Activated naive CD8-positive, alpha-beta T cell (primary cell): ENCODE data around the gene ZNF91.
"Not testable (repeated sequence)": the region's sequence is repeated elsewhere in the genome, so short reads cannot be mapped to it uniquely, and the experiment has no call there.

Experiments
- H3K27ac Mint-ChIP-seq: one replicate; pipeline ENCODE4 v1.8.0; 2021; ENCODE audit warnings: mixed read lengths
- H3K27me3 Mint-ChIP-seq: one replicate; pipeline ENCODE4 v1.8.0; 2021; ENCODE audit warnings: mixed read lengths
- H3K36me3 Mint-ChIP-seq: one replicate; pipeline ENCODE4 v1.8.0; 2021; ENCODE audit warnings: mixed read lengths
- H3K4me1 Mint-ChIP-seq: one replicate; pipeline ENCODE4 v1.8.0; 2021; ENCODE audit warnings: low read depth, mixed read lengths
- H3K4me3 Mint-ChIP-seq: one replicate; pipeline ENCODE4 v1.8.0; 2021; ENCODE audit warnings: mild to moderate bottlenecking, mixed read lengths
- H3K9me3 Mint-ChIP-seq: one replicate; pipeline ENCODE4 v1.8.0; 2021; ENCODE audit warnings: low read depth, mixed read lengths

ZNF91 gene

GRCh38 chr19:23395041-23395721 lies at the start of gene ZNF91:
Gene ZNF91 (minus strand): TSS chr19:23395471. CDS start chr19:23395354, 117 bp downstream.
- peak within 1 kb of the TSS; percentile 98 for H3K4me3 Mint-ChIP-seq
- no peaks in the 10 kb centered on the region for H3K27me3 Mint-ChIP-seq
- peaks cover 18% of the 10 kb centered on the region for H3K36me3 Mint-ChIP-seq
- H3K4me1 Mint-ChIP-seq = peaks cover 39% of the 10 kb centered on the region
- peaks cover 11% of the 10 kb centered on the region for H3K9me3 Mint-ChIP-seq
- H3K27ac Mint-ChIP-seq = peak within 1 kb of the TSS; percentile 95

GRCh38 chr19:23440791-23441190 lies 45.5 kb upstream of the ZNF91 start:
- Mint-ChIP-seq H3K27ac (no peak overlapping the region), H3K27me3 (no peaks in the 10 kb centered on the region), H3K4me1 (no peaks in the 10 kb centered on the region), H3K36me3 (peaks cover 15% of the 10 kb centered on the region), H3K4me3 (no peak overlapping the region), H3K9me3 (peaks cover 50% of the 10 kb centered on the region)

- Mint-ChIP-seq H3K4me3 (no peak overlapping the region), H3K9me3 (peaks cover 50% of the 10 kb centered on the region), H3K27ac (no peak overlapping the region), H3K4me1 (no peaks in the 10 kb centered on the region), H3K36me3 (peaks cover 15% of the 10 kb centered on the region), H3K27me3 (no peaks in the 10 kb centered on the region)
These were observed 44.9 kb upstream of the ZNF91 start for GRCh38 chr19:23440207-23440606.

- no peaks in the 10 kb centered on the region for H3K27me3 Mint-ChIP-seq
- no peak overlapping the region for H3K4me3 Mint-ChIP-seq
- peaks cover 17% of the 10 kb centered on the region for H3K36me3 Mint-ChIP-seq
- no peaks in the 10 kb centered on the region for H3K4me1 Mint-ChIP-seq
- H3K9me3 Mint-ChIP-seq = peaks cover 49% of the 10 kb centered on the region
- H3K27ac Mint-ChIP-seq = no peak overlapping the region
These were observed 44.4 kb upstream of the ZNF91 start for GRCh38 chr19:23439623-23440022.

- peaks cover 46% of the 10 kb centered on the region for H3K9me3 Mint-ChIP-seq
- no peaks in the 10 kb centered on the region for H3K27me3 Mint-ChIP-seq
- H3K27ac Mint-ChIP-seq = no peak overlapping the region
- no peak overlapping the region for H3K4me3 Mint-ChIP-seq
- peaks cover 21% of the 10 kb centered on the region for H3K36me3 Mint-ChIP-seq
- no peaks in the 10 kb centered on the region for H3K4me1 Mint-ChIP-seq
These were observed 42.6 kb upstream of the ZNF91 start for GRCh38 chr19:23437901-23438300.

GRCh38 chr19:23436944-23437343 lies 41.7 kb upstream of the ZNF91 start:
- Mint-ChIP-seq H3K27me3 (no peaks in the 10 kb centered on the region), H3K4me1 (no peaks in the 10 kb centered on the region), H3K9me3 (peaks cover 46% of the 10 kb centered on the region), H3K4me3 (no peak overlapping the region), H3K36me3 (peaks cover 19% of the 10 kb centered on the region), H3K27ac (no peak overlapping the region)

- Mint-ChIP-seq H3K27me3 (no peaks in the 10 kb centered on the region), H3K36me3 (peaks cover 19% of the 10 kb centered on the region), H3K4me1 (no peaks in the 10 kb centered on the region), H3K27ac (no peak overlapping the region), H3K9me3 (peaks cover 46% of the 10 kb centered on the region), H3K4me3 (no peak overlapping the region)
These were observed 41.0 kb upstream of the ZNF91 start for GRCh38 chr19:23436318-23436717.

- H3K4me3 Mint-ChIP-seq = no peak overlapping the region
- H3K36me3 Mint-ChIP-seq = no peaks in the 10 kb centered on the region
- peaks cover 6% of the 10 kb centered on the region for H3K27me3 Mint-ChIP-seq
- H3K27ac Mint-ChIP-seq = no peak overlapping the region
- peaks cover 7% of the 10 kb centered on the region for H3K9me3 Mint-ChIP-seq
- peaks cover 2% of the 10 kb centered on the region for H3K4me1 Mint-ChIP-seq
These were observed 25.6 kb upstream of the ZNF91 start for GRCh38 chr19:23420824-23421223.

GRCh38 chr19:23419261-23419660 lies 24.0 kb upstream of the ZNF91 start:
- H3K27me3 Mint-ChIP-seq = peaks cover 14% of the 10 kb centered on the region
- H3K27ac Mint-ChIP-seq, H3K36me3 Mint-ChIP-seq, H3K9me3 Mint-ChIP-seq, H3K4me1 Mint-ChIP-seq, H3K4me3 Mint-ChIP-seq: not testable (repeated sequence)

- no peak overlapping the region for H3K27ac Mint-ChIP-seq
These were observed 20.4 kb upstream of the ZNF91 start for GRCh38 chr19:23415561-23416191.

GRCh38 chr19:23415034-23415433 lies 19.8 kb upstream of the ZNF91 start:
- H3K27me3 Mint-ChIP-seq = peaks cover 18% of the 10 kb centered on the region
- H3K4me3 Mint-ChIP-seq = peak overlapping the region; percentile 79
- peaks cover 2% of the 10 kb centered on the region for H3K36me3 Mint-ChIP-seq
- H3K4me1 Mint-ChIP-seq = peaks cover 7% of the 10 kb centered on the region
- no peak overlapping the region for H3K27ac Mint-ChIP-seq
- peaks cover 4% of the 10 kb centered on the region for H3K9me3 Mint-ChIP-seq

More at GRCh38 chr19:23415561-23416191, 20.4 kb upstream of the ZNF91 start:
- peaks cover 2% of the 10 kb centered on the region for H3K36me3 Mint-ChIP-seq
- peaks cover 18% of the 10 kb centered on the region for H3K27me3 Mint-ChIP-seq
- H3K4me1 Mint-ChIP-seq = peaks cover 7% of the 10 kb centered on the region
- H3K9me3 Mint-ChIP-seq = peaks cover 7% of the 10 kb centered on the region
- H3K4me3 Mint-ChIP-seq = peak overlapping the region; percentile 79

- Mint-ChIP-seq H3K4me1 (peaks cover 4% of the 10 kb centered on the region), H3K4me3 (no peak overlapping the region), H3K36me3 (peaks cover 5% of the 10 kb centered on the region), H3K27me3 (peaks cover 10% of the 10 kb centered on the region), H3K9me3 (no peaks in the 10 kb centered on the region), H3K27ac (no peak overlapping the region)
These were observed 14.9 kb upstream of the ZNF91 start for GRCh38 chr19:23410155-23410554.

- Mint-ChIP-seq H3K4me1 (no peaks in the 10 kb centered on the region), H3K9me3 (no peaks in the 10 kb centered on the region), H3K27ac (no peak overlapping the region), H3K4me3 (no peak overlapping the region), H3K27me3 (peaks cover 5% of the 10 kb centered on the region), H3K36me3 (peaks cover 5% of the 10 kb centered on the region)
These were observed 14.2 kb upstream of the ZNF91 start for GRCh38 chr19:23409392-23410048.

- Mint-ChIP-seq H3K27ac (no peak overlapping the region), H3K4me3 (no peak overlapping the region), H3K36me3 (peaks cover 3% of the 10 kb centered on the region), H3K4me1 (no peaks in the 10 kb centered on the region), H3K9me3 (no peaks in the 10 kb centered on the region), H3K27me3 (no peaks in the 10 kb centered on the region)
These were observed 12.4 kb upstream of the ZNF91 start for GRCh38 chr19:23407616-23408133.

GRCh38 chr19:23406721-23407120 lies 11.4 kb upstream of the ZNF91 start:
- H3K9me3 Mint-ChIP-seq = no peaks in the 10 kb centered on the region

More at GRCh38 chr19:23406721-23407120, 11.4 kb upstream of the ZNF91 start:
- H3K4me3 Mint-ChIP-seq = no peak overlapping the region
- H3K4me1 Mint-ChIP-seq = no peaks in the 10 kb centered on the region
- H3K27me3 Mint-ChIP-seq = no peaks in the 10 kb centered on the region
- peaks cover 3% of the 10 kb centered on the region for H3K36me3 Mint-ChIP-seq
- no peak overlapping the region for H3K27ac Mint-ChIP-seq
